Measurements from ENCODE around the gene RAB3GAP1.
"Not testable (repeated sequence)": the region's sequence is repeated elsewhere in the genome, so short reads cannot be mapped to it uniquely, and the experiment has no call there.

RAB3GAP1 gene
- 137 to 195 reads per million in 2 experiments for total RNA-seq

- DNase-seq (ENCODE audit: low read depth), result peak; percentile 88
These were observed at the start of gene RAB3GAP1 for GRCh38 chr2:135052042-135052876. TSS of gene RAB3GAP1 (plus strand) at chr2:135052292. CDS start at chr2:135052308, 16 bp downstream.

DNA sequence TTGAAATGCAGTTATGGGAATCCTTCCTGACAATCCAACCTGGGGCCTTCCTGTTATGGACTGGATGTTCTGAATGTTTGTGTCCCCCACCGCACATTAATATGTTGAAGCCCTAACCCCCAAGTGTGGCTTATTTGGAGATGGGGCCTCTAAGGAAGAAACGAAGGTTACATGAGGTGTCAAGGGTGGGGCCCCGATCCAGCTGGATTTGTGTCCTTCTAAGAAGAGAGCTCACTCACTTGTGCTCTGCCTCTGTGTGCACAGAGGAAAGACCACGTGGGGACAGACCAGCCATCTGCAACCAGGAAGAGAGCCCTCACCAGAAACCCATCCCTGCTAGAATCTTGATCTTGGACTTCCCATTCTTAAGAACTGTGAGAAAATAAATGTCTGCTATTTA lies 49.3 kb upstream of the RAB3GAP1 start:
- DNase-seq (ENCODE audit: low read depth), result no peak

DNA sequence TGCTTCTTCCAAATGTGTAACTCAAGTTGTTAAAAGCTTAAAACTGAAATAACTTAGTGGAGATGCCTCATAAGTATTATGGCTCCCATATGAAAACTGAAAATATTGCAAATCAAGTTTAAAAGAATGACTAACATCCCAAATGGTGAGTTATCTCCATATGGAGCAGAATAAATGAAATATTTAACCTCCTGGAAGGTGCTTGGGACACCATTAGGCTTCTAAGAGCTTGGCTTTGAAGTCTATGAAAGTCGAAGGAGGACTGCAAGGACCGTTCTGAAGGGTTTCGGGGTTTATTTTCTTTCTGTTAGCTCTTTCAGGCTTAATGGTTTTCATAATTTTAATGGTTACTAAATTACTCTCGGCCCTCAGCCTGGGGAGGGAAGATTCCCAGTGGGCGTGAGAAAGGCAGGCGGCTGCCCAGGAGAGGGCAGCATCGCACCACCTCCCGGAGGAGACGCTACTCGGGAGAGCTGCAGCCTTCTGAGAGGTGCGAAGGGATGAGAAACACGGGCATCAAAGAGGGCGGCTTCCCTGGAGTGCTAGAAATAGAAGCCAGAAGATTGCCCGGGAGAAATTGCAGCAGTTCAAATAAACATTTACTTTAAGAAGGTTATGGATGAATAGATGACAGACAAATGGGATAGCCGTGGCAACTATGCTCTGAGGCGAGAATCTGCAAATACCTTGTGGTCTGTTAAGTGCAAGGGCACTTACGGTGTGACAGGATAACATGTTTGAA lies 47.9 kb upstream of the RAB3GAP1 start:
- DNase-seq (ENCODE audit: low read depth), result peak; percentile 54

GRCh38 chr2:135005753-135006152 lies 46.3 kb upstream of the RAB3GAP1 start:
- no peak for DNase-seq (ENCODE audit: low read depth)

GRCh38 chr2:135009339-135009738 lies 42.8 kb upstream of the RAB3GAP1 start:
- no peak for DNase-seq (ENCODE audit: low read depth)

- no peak for DNase-seq (ENCODE audit: low read depth)
These were observed 41.7 kb upstream of the RAB3GAP1 start for GRCh38 chr2:135010200-135010942.

GRCh38 chr2:135011633-135012032 lies 40.5 kb upstream of the RAB3GAP1 start:
- no peak for DNase-seq (ENCODE audit: low read depth)

DNA sequence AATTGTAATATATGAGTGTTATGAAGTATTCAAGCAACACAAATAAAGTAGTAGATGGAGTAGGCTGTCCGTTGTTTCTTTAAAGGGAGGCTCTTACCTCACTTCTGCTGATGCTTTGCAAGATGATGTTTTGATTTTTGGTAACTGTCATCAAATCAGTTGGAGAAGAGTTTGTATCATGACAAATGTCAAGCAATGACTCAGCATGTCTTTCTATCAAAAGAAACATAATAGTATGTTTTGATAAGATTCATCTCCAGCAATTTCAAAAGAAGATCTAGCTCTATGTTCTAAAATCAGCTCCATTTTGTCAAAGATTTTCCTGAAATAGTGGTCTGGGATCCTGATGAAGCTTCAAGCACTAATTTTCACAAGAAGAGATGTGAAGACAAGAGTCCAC lies 30.5 kb upstream of the RAB3GAP1 start:
- DNase-seq (ENCODE audit: low read depth), result no peak

DNA sequence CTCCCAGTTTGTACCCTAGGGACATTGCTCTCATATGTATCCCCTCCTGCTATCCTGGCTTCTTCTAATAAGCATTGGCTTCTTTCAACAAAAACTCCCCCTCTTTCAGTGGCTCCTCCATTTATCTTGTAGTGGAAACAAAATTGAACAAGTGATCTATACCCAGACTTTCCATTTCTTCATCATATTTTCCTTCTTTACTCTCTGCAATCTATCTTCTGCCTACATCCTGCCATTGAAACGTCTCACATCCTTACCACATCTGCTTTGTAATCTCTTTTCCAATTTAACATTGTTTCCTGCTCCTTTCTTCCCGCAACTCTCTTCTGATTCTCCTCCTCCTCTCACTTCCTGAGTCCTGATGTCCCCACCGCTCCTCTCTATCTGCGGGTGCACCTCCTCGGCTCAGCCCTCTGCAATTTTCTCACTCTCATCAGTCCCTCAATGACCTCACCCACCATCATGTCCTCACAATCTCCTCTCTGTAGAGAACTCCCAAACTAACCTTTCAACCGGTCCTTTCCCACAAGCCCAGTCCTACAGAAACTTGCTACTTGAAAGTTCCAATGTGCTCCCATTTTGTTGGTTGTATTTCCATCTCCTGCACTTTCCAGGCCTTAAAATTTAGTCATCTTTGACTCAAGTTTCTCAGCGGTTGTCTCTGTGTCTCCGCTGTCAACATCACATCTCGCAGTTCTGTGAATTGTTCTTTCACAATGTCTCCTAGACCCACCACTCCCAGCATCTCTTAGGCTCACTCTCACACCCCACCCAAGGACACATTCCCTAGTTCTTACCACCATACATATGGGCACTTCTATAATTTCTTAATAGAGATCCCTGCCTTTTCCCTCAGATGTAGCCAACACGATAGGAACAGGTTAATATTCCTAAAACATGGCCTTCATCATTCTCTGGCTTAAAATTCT lies 28.9 kb upstream of the RAB3GAP1 start:
- DNase-seq (ENCODE audit: low read depth), result no peak

DNA sequence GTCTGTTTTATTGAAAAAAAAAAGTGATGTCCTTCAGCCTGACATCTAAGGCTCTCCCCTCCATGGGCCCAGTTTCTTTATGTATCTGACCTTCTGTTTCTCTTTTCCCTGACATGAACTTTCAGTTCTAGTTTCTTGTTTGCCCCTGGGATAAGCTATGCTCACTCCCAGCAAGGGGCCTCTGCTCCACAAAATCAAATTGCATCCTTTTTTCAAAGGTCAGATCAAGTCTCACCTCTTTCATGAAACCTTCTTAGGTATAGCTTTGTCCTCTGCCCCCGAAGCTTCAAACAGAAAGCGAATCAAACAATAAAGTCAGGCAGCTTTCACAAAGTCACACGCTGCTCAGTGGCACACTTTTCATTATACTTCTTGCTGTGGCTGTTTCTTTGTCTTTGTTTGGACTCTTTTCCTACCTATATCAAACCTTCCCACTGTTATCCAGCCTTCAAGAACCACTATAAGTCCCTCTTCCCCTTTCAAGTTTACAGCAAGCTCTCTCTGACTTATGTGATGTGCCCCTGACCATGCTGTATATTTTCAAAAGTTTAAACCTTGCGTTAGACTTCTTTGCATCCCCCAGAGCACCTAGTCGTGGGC lies 28.1 kb upstream of the RAB3GAP1 start:
- DNase-seq (ENCODE audit: low read depth), result no peak

DNA sequence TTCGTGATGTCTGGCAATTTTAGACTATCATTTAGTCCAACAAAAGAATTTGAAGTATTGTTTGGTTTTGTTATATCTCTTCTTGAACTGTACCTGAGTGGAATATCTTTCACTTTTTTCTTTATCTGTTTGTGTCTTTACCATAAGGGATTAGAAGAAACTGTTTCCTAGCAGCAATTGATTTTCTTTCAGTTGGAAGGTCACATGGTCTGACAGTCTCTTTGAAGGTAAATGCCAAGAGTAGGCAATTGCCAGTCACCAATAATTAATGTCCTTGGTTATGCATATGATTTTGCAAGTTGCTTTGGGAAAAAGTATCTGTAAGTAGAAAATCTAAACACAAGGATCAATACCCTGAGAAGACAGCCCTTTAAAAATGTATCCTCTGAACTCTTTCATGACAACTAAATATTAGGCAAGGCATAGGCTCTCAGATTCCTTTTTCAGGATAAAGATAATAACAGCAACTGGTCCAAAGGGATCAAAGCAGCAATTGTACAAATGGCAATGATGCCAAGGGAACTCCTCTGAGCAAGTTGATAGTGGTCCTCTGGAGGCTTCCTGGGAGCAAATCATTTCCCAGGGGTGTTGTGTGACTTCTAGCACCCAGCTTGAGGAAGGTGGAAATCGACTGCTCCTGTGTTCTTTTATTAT lies 22.5 kb upstream of the RAB3GAP1 start:
- no peak for DNase-seq (ENCODE audit: low read depth)

DNA sequence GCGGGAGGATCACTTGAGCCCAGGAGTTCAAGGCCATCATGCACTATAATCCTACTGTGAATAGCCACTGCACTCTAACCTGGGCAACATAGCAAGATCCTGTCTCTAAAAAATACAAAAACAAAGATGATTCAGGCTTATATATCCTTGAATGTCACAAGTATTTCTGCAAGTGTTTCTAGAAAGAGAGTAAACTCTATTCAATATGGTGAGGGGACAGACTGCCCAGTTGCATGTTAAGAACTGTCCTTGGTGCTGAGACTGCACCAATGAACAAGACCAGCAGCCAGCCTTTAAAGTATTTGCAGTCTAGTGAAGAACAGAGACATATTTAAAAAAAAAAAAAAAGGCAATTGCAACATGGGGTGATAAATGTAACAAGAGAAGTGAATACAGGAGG lies 21.3 kb upstream of the RAB3GAP1 start:
- DNase-seq (ENCODE audit: low read depth), result no peak

GRCh38 chr2:135033216-135033615 lies 18.9 kb upstream of the RAB3GAP1 start:
- not testable (repeated sequence) for DNase-seq (ENCODE audit: low read depth)

- no peak for DNase-seq (ENCODE audit: low read depth)
These were observed 14.3 kb upstream of the RAB3GAP1 start for GRCh38 chr2:135037831-135038230.

- DNase-seq (ENCODE audit: low read depth), result no peak
These were observed 8.7 kb upstream of the RAB3GAP1 start for GRCh38 chr2:135043345-135043744.

DNA sequence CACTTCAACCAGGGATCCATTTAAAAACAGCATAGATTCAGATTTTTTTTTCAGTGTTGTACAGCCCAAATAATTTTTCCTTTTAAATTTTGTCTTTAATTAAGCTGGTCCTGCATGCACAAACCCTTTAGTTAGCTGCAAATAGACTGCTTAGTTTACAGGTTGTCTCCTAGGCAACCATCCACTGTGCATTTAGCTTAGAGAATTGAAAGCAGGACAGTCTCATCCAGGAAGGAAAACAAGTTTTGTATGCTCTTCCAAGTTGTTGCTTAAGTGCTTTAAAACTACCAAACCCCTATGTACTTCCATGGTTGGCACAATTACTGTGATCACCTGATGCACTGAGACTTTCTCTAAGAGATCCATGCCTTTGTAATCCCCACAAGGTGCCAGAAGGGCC lies 4.8 kb upstream of the RAB3GAP1 start, which contains the start of gene MAP3K19:
TSS of gene MAP3K19 (minus strand) at position 148 of the 400 bp plus-strand sequence. CDS start 22,800 bp downstream, outside the sequence.
- DNase-seq (ENCODE audit: low read depth), result no peak

GRCh38 chr2:135048122-135048521 lies 4.0 kb upstream of the RAB3GAP1 start:
- DNase-seq (ENCODE audit: low read depth), result no peak

GRCh38 chr2:135050132-135050531 lies 2.0 kb upstream of the RAB3GAP1 start:
- DNase-seq (ENCODE audit: low read depth), result no peak

GRCh38 chr2:135050684-135051083 lies 1.4 kb upstream of the RAB3GAP1 start:
- DNase-seq (ENCODE audit: low read depth), result no peak

- DNase-seq (ENCODE audit: low read depth), result no peak
These were observed 944 bp downstream of the RAB3GAP1 start for GRCh38 chr2:135052997-135053474.

Measured in T follicular helper cell (primary cell).